Epithelial cell of esophagus (primary cell): Measurements from ENCODE around the gene BARHL1.

Experiments used
- DNase-seq: peaks from one replicate; pipeline ENCODE4 v3.0.0; 2010; ENCODE audit warnings: low read depth
- H3K4me3 ChIP-seq: 2 replicates; pipeline ENCODE4 v1.5.1; 2011; ENCODE audit warnings: mild to moderate bottlenecking, low read length, control low read depth
- CTCF ChIP-seq: IDR thresholded peaks from 2 replicates; pipeline ENCODE4 v1.5.1; 2011; ENCODE audit warnings: low read depth, mild to moderate bottlenecking, low read length, control low read depth, inconsistent platforms; ENCODE audit not compliant: insufficient read depth; ENCODE audit errors: missing control alignments

Gene BARHL1

GRCh38 chr9:132582276-132582785 lies at the start of gene BARHL1:
Gene BARHL1 (plus strand): TSS chr9:132582606. CDS start chr9:132582798, 192 bp downstream.
- no peak within 1 kb of the TSS for H3K4me3 ChIP-seq
- no peak for TF ChIP-seq CTCF
- no peak for DNase-seq

GRCh38 chr9:132534832-132535231 lies 47.6 kb upstream of the BARHL1 start:
- DNase-seq, result no peak
- no peak overlapping the region for H3K4me3 ChIP-seq
- no peak for TF ChIP-seq CTCF

- TF ChIP-seq CTCF, result no peak
- H3K4me3 ChIP-seq, result no peak overlapping the region
These were observed 46.3 kb upstream of the BARHL1 start for GRCh38 chr9:132536124-132536523.

GRCh38 chr9:132537352-132537751 lies 45.1 kb upstream of the BARHL1 start:
- DNase-seq, result no peak
- no peak for TF ChIP-seq CTCF
- no peak overlapping the region for H3K4me3 ChIP-seq

More at GRCh38 chr9:132536124-132536523, 46.3 kb upstream of the BARHL1 start:
- no peak for DNase-seq

GRCh38 chr9:132538071-132538470 lies 44.3 kb upstream of the BARHL1 start:
- TF ChIP-seq CTCF, result no peak
- DNase-seq, result no peak
- no peak overlapping the region for H3K4me3 ChIP-seq

- H3K4me3 ChIP-seq, result no peak overlapping the region
- TF ChIP-seq CTCF, result no peak
These were observed 43.3 kb upstream of the BARHL1 start for GRCh38 chr9:132539096-132539495.

GRCh38 chr9:132541051-132541450 lies 41.4 kb upstream of the BARHL1 start:
- no peak overlapping the region for H3K4me3 ChIP-seq
- TF ChIP-seq CTCF, result no peak
- DNase-seq, result no peak

More at GRCh38 chr9:132539096-132539495, 43.3 kb upstream of the BARHL1 start:
- no peak for DNase-seq
